Lower leg skin (tissue), 4 donors: ENCODE results near the gene RPRD1B. TPM values are rescaled to one million over a fixed set of nuclear protein-coding genes. Genes with fewer than 3 reads are reported as not detected.

Experiments
- DNase-seq, 2 donors: peaks; one replicate each; pipeline ENCODE4 v3.0.0-alpha.2; 2019; ENCODE audit warnings: low spot score in 2 of 2
- H3K4me3 ChIP-seq: fragments of 200-600 bp; sonication (generic); 2 replicates; pipeline ENCODE4 v1.5.1; 2017; ENCODE audit warnings: mild to moderate bottlenecking, low read depth; ENCODE audit not compliant: poor library complexity, severe bottlenecking
- CTCF ChIP-seq, 3 donors: fragments of 450-650 bp; IDR thresholded peaks; one replicate each; pipeline ENCODE4 v1.5.1; 2016; ENCODE audit warnings: antibody characterized with exemption in 3 of 3, mild to moderate bottlenecking in 3 of 3, moderate library complexity in 2 of 3
- POLR2A ChIP-seq, 2 donors: fragments of 450-650 bp; IDR thresholded peaks; one replicate each; pipeline ENCODE4 v1.6.1; 2016 to 2017; ENCODE audit warnings: antibody characterized with exemption in 2 of 2, mild to moderate bottlenecking in 1 of 2, moderate library complexity in 1 of 2
- WGBS, 2 donors: methylation state at CpG; one replicate each; pipeline ENCODE4 v1.1.5; 2018; 5-methylcytosine and 5-hydroxymethylcytosine counted together
- intact Hi-C: fragments of 100-400 bp; cut with DNase I; formaldehyde crosslinking; loops from one replicate; pipeline ENCODE4 v1.15.0; 2023; ENCODE audit warnings: low total_unique reads
- total RNA-seq, 4 donors: library from RNA; depleted of rRNA; stranded (reverse); fragments of >200 nt; gene quantifications; one replicate each; pipeline ENCODE4 v1.1.0, GENCODE V29; 2016

Gene RPRD1B
- total RNA-seq, 4 donors from 2014 or later = 16.3 to 37.5 (median 22.9) TPM

- TF ChIP-seq CTCF (IDR thresholded peaks at IDR 0.05) (no peak), POLR2A (IDR thresholded peaks at IDR 0.05) (no peak)
- intact Hi-C loops = no loop called here
- DNase-seq = no peak
- 80 to 84% methylated on average over 5 of the region's 5 CpGs for WGBS, 2 donors
- no peak overlapping the region for H3K4me3 ChIP-seq
These were observed 9.1 kb upstream of the RPRD1B start for GRCh38 chr20:38024496-38024895.

GRCh38 chr20:38029453-38029852, 4.1 kb upstream of the RPRD1B start:
- intact Hi-C loops = no loop called here
- 94 to 96% methylated on average over 3 of the region's 3 CpGs for WGBS, 2 donors

GRCh38 chr20:38031957-38032356, 1.6 kb upstream of the RPRD1B start:
- WGBS, 2 donors = 92 to 98% methylated on average over 3 of the region's 3 CpGs
- no peak overlapping the region for H3K4me3 ChIP-seq
- intact Hi-C loops = no loop called here
- DNase-seq = no peak
- TF ChIP-seq CTCF (IDR thresholded peaks at IDR 0.05) (no peak), POLR2A (IDR thresholded peaks at IDR 0.05) (no peak)

More at GRCh38 chr20:38029453-38029852, 4.1 kb upstream of the RPRD1B start:
- H3K4me3 ChIP-seq = no peak overlapping the region
- no peak for DNase-seq
- no peak for TF ChIP-seq CTCF (IDR thresholded peaks at IDR 0.05)
- no peak for TF ChIP-seq POLR2A (IDR thresholded peaks at IDR 0.05)

- DNase-seq = no peak
- intact Hi-C loops = no loop called here
- peak overlapping the region; percentile 94 for H3K4me3 ChIP-seq
- 25 to 26% methylated on average over 28 of the region's 28 CpGs for WGBS, 2 donors
- TF ChIP-seq CTCF (IDR thresholded peaks at IDR 0.05) = no peak
- no peak for TF ChIP-seq POLR2A (IDR thresholded peaks at IDR 0.05)
These were observed 789 bp upstream of the RPRD1B start for GRCh38 chr20:38032585-38033329.

GRCh38 chr20:38034108-38034649, 633 bp downstream of the RPRD1B start:
- WGBS, 2 donors = 8 to 10% methylated on average over 14 of the region's 14 CpGs
- no peak for DNase-seq
- TF ChIP-seq POLR2A (IDR thresholded peaks at IDR 0.05) = no peak
- TF ChIP-seq CTCF (IDR thresholded peaks at IDR 0.05) = no peak
- H3K4me3 ChIP-seq = peak overlapping the region; percentile 94
- intact Hi-C loops = no loop called here
